ENCODE data around the gene GPR21.

GRCh38 chr9:123026425-123026824, 7.0 kb upstream of the GPR21 start:
- TF ChIP-seq CTCF (IDR thresholded peaks at IDR 0.05) (no peak), POLR2A (IDR thresholded peaks at IDR 0.05) (no peak)
